ENCODE results near the gene GIGYF1.

- TF ChIP-seq CTCF (IDR thresholded peaks at IDR 0.05; ENCODE audit: poor library complexity): no peak
- TF ChIP-seq EZH2 (IDR thresholded peaks at IDR 0.05; ENCODE audit: borderline replicate concordance): no peak
Measured at GRCh38 chr7:100680576-100681271, 13.3 kb downstream of the GIGYF1 start.

Measured in hepatocyte (in vitro differentiated cells).